ENCODE measurements around the gene ZC3H6. TPM values are rescaled to one million over a fixed set of nuclear protein-coding genes. Genes with fewer than 3 reads are reported as not detected.
"Not testable (repeated sequence)": the region's sequence is repeated elsewhere in the genome, so short reads cannot be mapped to it uniquely, and the experiment has no call there.

ZC3H6 gene
- total and polyA plus RNA-seq, 2 of the 4 experiments (the other 2 are of a cell fraction) = 0.55 to 2.0 TPM

GRCh38 chr2:112360055-112360454, 84.7 kb downstream of the ZC3H6 start:
- H3K14ac ChIP-seq (replicated peaks; ENCODE audit: low read depth, low read length); H2BK15ac ChIP-seq (ENCODE audit: low read depth, low read length); H4K91ac ChIP-seq (ENCODE audit: insufficient read depth, low read depth, low read length); H3K79me1 ChIP-seq (ENCODE audit: low read depth in 1 of 2, low read length in 2 of 2); H3K27ac ChIP-seq (ENCODE audit: insufficient read depth, low read length); POLR2A ChIA-PET (ENCODE audit: unreplicated experiment); H3K9me1 ChIP-seq (ENCODE audit: insufficient read depth, low read length); H3K4me2 ChIP-seq (ENCODE audit: low read depth, low read length); ATAC-seq (ENCODE audit: low read depth); H3K4me3 ChIP-seq (ENCODE audit: insufficient read depth, low read depth, low read length); H2AFZ ChIP-seq (replicated peaks; ENCODE audit: low read length, poor library complexity); BruUV-seq (replicated peaks); DNase-seq; H4K8ac ChIP-seq (ENCODE audit: low read depth in 2 of 2, low read length in 2 of 2); in situ Hi-C loops (cut with MboI; ENCODE audit: low sequenced_read_pairs); H3K18ac ChIP-seq (ENCODE audit: low read depth, low read length); H3K36me3 ChIP-seq (ENCODE audit: control insufficient read depth, insufficient read depth, low read length); H3K23ac ChIP-seq (ENCODE audit: low read depth, low read length); intact Hi-C loops (cut with micrococcal nuclease); H2BK120ac ChIP-seq (ENCODE audit: low read depth, low read length); H2BK20ac ChIP-seq (ENCODE audit: low read depth, low read length); H3K4ac ChIP-seq (ENCODE audit: low read depth, low read length); H4K20me1 ChIP-seq (ENCODE audit: insufficient read depth, low read length); H3K56ac ChIP-seq (ENCODE audit: extremely low read depth, insufficient read depth, low read length); H2BK5ac ChIP-seq (ENCODE audit: low read depth, low read length, poor library complexity, severe bottlenecking); H2AK9ac ChIP-seq (replicated peaks; ENCODE audit: low read depth, low read length, poor library complexity); H2AK5ac ChIP-seq (ENCODE audit: low read depth, low read length); H4K5ac ChIP-seq (ENCODE audit: low read depth, low read length); CTCF ChIA-PET; H3K4me1 ChIP-seq (ENCODE audit: control insufficient read depth, insufficient read depth, low read length); H3K9ac ChIP-seq (ENCODE audit: low read depth, low read length); H3K27me3 ChIP-seq (ENCODE audit: control insufficient read depth, insufficient read depth, low read length); dilution Hi-C loops (cut with HindIII; ENCODE audit: low sequenced_read_pairs, unreplicated experiment); H3K9me3 ChIP-seq (ENCODE audit: control insufficient read depth, insufficient read depth, low read length): not testable (repeated sequence)
- no CpG with 5 or more reads among the region's 7 CpGs for WGBS, 2 experiments (ENCODE audit: extremely low coverage in 2 of 2, insufficient read length in 1 of 2)

Small RNA genes lying within 50 kb of the gene (microRNA-seq; reads per million reads assigned to microRNA genes)
- not detected for gene AC115115.1 (ENCODE audit: insufficient read depth, insufficient read length)

Small RNA genes lying within 50 kb of the gene (small RNA-seq; reads per million reads assigned to genes)
- 0 reads per million in 5 experiments for gene AC115115.1

Other genes with a start within 250 kb of the ZC3H6 start
- 6.3 and 16.9 TPM in 2 replicates for gene TMEM87B, start 220.3 kb upstream of the ZC3H6 start, total RNA-seq (2012; rRNA removed)
- 8.8 and 12.5 TPM in 2 replicates for gene TMEM87B, start 220.3 kb upstream of the ZC3H6 start, polyA plus RNA-seq (2012; rRNA removed)
- gene FBLN7, start 137.2 kb upstream of the ZC3H6 start, total RNA-seq (2012; rRNA removed) = under 0.01 and 0.18 TPM in 2 replicates
- 1.0 and 1.2 TPM in 2 replicates for gene FBLN7, start 137.2 kb upstream of the ZC3H6 start, polyA plus RNA-seq (2012; rRNA removed)
- gene ZC3H8, start 20.6 kb upstream of the ZC3H6 start, total RNA-seq (2012; rRNA removed) = 0.18 and 1.7 TPM in 2 replicates
- 1.6 TPM in 2 replicates for gene ZC3H8, start 20.6 kb upstream of the ZC3H6 start, polyA plus RNA-seq (2012; rRNA removed)
- 4.1 and 4.2 TPM in 2 replicates for gene RGPD8, start 158.0 kb downstream of the ZC3H6 start, total RNA-seq (2012; rRNA removed)
- gene RGPD8, start 158.0 kb downstream of the ZC3H6 start, polyA plus RNA-seq (2012; rRNA removed) = 0.67 and 0.69 TPM in 2 replicates
- 36.2 and 44.7 TPM in 2 replicates for gene TTL, start 206.6 kb downstream of the ZC3H6 start, total RNA-seq (2012; rRNA removed)
- 13.4 and 18.2 TPM in 2 replicates for gene TTL, start 206.6 kb downstream of the ZC3H6 start, polyA plus RNA-seq (2012; rRNA removed)

All from IMR-90 (cell line).